GM12865 (cell line): ENCODE results near the gene BRME1.
"Not testable (repeated sequence)": the region's sequence is repeated elsewhere in the genome, so short reads cannot be mapped to it uniquely, and the experiment has no call there.

Experiments
- DNase-seq: peaks from one replicate; pipeline ENCODE4 v3.0.0; 2010; ENCODE audit warnings: low read depth
- H3K4me3 ChIP-seq: 2 replicates; pipeline ENCODE4 v1.5.1; 2011; ENCODE audit warnings: mild to moderate bottlenecking, low read depth, low read length, control low read depth
- TF ChIP-seq, protein P1 (sequence below): IDR thresholded peaks from 2 replicates; pipeline ENCODE4 v1.5.1; 2011; ENCODE audit warnings: low read length, control low read depth, low read depth, inconsistent platforms; ENCODE audit not compliant: insufficient read depth; ENCODE audit errors: missing control alignments

The BRME1 gene

DNA sequence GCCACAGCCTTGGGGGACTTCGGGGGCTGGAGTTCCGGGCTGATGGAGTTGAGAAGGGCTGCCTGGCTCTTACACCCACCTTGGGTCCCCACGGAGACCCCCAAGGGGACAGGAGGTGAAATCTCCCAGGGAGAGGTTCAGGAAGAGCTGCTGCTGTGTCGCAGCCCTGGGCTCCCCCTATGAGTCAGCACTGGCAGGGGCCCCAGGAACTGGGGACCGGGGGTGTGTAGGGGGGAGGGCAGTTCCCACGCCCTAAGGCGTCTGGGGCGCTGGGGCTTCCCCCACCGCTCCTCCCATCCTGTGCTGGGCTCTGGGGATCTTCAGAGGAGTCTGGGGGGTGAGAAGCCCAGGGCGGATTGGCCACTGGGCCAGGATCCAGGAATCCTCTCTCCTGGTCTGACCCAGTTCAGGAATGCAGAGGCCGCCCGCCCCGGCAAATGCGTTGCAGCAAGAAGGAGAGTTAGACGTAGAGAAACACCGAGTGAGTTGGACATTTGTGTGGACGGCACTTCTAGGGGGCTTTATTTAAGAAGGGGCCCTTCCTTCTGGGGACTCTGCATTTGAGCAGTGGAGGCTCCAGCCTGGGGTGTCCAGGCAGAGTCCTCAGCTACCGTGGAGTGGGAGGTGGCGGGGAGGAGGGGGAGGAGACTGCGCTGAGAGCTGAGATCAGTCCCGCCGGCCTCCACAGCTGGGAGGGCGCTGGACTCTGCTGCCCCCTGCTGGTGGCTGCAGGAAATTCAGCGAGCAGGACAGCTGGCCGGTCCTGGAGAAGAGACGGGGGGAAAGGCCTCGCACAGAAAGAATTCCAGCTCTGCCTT lies 44.0 kb downstream of the BRME1 start:
- H3K4me3 ChIP-seq = peak overlapping the region; percentile 94
- peak; percentile 91 for DNase-seq

DNA sequence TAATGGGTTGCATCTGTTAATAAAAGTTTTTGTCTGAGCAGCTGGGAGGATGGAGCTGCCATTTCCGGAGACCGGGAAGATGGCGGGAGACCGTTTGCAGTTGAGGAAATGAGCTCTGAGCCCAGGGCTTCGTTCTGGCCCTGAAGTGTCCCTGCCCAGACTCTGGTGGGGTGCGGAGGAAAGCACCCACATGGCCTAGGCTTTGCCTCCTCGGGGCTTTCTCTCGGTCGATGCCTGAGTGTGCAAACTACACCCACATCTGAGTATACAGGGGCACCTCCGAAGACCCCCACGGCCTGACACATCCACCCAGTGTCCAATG lies 44.6 kb downstream of the BRME1 start:
- peak overlapping the region; percentile 94 for H3K4me3 ChIP-seq
- TF ChIP-seq, protein P1, sequence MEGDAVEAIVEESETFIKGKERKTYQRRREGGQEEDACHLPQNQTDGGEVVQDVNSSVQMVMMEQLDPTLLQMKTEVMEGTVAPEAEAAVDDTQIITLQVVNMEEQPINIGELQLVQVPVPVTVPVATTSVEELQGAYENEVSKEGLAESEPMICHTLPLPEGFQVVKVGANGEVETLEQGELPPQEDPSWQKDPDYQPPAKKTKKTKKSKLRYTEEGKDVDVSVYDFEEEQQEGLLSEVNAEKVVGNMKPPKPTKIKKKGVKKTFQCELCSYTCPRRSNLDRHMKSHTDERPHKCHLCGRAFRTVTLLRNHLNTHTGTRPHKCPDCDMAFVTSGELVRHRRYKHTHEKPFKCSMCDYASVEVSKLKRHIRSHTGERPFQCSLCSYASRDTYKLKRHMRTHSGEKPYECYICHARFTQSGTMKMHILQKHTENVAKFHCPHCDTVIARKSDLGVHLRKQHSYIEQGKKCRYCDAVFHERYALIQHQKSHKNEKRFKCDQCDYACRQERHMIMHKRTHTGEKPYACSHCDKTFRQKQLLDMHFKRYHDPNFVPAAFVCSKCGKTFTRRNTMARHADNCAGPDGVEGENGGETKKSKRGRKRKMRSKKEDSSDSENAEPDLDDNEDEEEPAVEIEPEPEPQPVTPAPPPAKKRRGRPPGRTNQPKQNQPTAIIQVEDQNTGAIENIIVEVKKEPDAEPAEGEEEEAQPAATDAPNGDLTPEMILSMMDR = no peak
- peak; percentile 65 for DNase-seq

More for the DNA sequence above, 44.0 kb downstream of the BRME1 start:
- TF ChIP-seq, protein P1 = peak; percentile 96

DNA sequence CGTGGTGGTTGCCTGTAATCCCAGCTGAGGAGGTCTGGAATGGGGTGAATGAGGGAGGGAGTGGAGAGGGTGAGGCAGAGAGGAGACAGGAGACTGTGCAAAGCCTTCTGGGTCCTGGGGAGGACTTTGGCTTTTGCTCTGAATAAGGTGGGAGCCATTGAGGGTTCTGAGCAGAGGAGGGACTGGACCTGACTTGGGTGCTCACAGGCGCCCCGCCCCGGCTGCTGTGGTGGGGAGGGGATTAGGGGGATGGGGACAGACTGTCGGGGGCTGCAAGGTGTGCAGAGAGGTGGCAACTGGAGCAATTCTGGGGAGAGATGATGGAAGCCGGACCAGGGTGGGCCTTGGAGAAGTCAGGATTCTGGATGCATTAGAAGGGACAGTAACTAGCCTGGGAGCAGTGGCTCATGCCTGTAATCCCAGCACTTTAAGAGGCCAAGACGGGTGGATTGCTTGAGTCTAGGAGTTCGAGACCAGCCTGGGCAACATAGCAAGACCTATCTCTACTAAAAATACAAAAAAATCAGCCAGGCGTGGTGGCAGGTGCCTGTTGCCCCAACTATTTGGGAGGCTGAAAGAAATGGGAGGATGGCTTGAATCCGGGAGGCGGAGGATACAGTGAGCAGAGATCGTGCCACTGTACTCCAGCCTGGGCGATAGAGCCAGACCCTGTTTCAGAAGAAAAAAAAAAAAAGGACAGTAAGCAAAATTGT lies 45.1 kb downstream of the BRME1 start:
- TF ChIP-seq, protein P1 = no peak
- H3K4me3 ChIP-seq = peak overlapping the region; percentile 94
- DNase-seq = no peak

DNA sequence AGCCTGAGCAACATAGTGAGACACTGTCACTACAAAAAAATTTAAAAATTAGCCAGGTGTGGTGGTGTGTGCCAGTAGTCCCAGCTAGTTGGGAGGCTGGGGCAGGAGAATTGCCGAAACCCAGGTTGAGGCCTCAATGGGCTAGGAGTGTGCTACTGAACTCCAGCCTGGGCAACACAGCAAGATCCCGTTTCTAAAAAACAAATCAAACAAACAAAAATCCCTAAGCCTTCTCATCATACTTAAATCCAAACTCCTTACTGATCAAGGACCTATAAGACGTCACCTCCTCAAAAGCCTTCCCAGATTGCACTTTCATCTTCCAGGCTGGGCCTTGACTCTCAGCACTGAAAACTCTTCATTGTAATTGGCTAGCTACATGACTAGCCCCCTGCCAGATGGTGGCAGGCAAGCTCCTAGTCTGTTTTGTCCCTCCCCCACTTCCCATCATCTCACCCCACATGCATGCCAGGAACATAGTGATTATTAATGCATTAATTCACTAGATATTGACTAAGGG lies 46.5 kb downstream of the BRME1 start:
- no peak for DNase-seq
- H3K4me3 ChIP-seq = no peak overlapping the region
- TF ChIP-seq, protein P1 = no peak

DNA sequence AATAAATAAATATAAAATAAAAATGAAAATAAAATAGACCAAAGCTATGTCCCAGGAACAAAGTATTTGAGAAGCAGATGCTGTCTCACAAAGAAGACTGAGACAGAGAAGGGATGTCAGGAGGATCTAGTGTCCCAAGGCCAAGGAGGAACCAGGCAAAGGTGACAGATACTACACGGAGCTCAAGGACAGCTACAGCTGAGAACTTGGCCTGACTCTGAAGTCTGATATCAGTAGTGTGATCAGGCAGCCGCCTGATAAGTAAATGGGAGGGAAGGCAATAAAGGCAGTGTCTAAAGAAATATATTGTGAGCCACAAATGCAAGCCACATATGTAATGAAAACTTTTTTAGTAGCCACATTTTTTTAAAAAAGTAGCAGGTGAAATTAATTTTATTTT lies 49.4 kb downstream of the BRME1 start:
- TF ChIP-seq, protein P1 = no peak
- H3K4me3 ChIP-seq = no peak overlapping the region
- no peak for DNase-seq

DNA sequence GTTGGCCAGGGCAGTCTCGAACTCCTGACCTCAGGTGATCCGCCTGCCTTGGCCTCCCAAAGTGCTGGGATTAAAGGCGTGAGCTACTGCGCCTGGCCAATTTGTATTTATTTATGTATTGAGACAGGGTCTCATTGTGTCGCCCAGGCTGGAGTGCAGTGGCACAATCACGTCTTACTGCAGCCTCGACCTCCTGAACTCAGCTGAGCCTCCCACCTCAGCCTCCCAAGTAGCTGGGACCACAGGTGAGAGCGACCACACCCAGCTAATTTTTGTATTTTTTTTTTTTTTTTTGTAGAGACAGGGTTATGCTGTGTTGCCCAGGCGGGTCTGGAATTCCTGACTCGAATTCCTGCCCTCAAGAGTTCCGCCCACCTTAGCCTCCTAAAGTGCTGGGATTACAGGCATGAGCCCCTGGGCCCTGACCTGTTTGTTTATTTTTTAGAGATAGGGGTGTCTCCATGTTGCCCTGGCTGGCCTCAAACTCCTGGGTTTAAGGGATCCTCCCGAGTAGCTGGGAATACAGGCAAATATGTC lies 53.7 kb downstream of the BRME1 start:
- not testable (repeated sequence) for H3K4me3 ChIP-seq, DNase-seq

DNA sequence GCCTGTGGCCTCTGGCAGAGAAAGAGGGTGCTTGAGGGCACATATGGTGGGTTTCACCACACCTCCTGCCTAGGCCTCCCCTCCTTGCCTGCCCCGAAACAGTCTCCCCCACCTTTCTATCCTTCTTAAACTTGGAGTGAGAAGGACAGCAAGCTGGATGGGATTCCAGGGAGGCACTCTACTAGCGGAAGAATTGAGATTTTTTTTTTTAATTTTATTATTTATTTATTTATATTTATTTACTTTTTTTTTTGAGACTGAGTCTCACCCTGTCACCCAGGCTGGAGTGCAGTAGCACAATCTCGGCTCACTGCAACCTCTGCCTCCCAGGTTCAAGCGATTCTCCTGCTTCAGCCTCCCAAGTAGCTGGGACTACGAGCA lies 54.2 kb downstream of the BRME1 start:
- not testable (repeated sequence) for DNase-seq, H3K4me3 ChIP-seq
